GM18909 (cell line): ENCODE data around the gene CCDC50.

ENCODE experiments used
- ATAC-seq: cut with Tn5 transposase; IDR thresholded peaks from one replicate; pipeline ENCODE4 v1.9.1; 2021; ENCODE audit warnings: mild to moderate bottlenecking; ENCODE audit not compliant: unreplicated experiment, poor library complexity

The CCDC50 gene

DNA sequence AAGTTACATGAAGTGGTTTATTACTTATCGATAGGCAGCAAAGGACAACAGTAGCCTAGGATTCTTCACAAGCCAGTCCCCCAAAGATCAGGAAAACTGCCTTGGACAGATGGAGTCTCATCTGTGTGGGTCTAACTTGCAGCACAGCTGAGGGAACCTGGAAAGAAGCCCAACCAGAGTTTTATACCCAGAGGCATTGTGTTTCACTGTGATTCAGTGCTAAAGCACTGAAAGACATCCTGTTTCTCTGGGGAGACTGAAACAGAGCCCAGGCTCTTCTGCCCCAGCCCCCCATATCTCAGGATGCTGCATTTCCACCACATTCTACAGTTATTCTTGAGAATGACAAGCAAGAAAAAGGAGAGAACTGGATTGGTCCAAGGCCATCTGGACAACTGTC lies 83.6 kb downstream of the CCDC50 start:
- no peak for ATAC-seq

DNA sequence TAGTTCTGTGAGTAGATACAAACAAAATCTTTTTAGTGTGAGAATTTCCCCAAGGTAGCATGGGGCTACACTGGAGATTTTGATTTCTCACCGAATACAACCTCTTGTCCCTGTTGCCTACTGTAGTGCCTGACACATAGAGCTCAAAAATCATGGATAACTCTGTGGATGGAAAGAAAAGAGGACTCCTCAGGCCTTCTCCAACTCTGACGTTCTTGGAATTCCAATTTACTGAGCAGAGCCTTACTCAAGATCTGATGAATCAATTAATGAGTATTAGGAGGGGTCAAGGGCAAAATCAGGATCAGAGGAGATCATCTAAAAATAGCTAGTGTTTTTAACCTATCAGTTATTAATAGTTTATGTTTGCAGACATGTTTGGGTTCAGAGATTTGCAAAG lies 85.1 kb downstream of the CCDC50 start:
- no peak for ATAC-seq

DNA sequence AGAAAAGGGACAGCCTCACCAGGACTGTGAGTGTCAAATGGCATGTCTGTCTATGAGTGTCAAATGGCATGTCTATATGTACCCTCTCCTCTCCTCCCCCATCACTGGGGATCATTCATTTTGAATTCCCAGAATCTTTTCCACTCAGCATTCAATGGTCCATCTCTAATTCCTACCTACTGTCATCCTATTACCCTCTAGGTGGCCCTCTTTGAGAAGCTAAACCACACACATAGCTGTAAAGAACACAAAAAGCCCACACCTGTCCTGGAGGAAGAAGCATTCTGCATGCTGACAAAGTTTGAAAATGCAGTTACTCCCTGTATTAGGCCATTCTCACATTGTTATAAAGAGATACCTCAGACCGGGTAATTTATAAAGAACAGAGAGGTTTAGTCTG lies 85.5 kb downstream of the CCDC50 start:
- no peak for ATAC-seq

DNA sequence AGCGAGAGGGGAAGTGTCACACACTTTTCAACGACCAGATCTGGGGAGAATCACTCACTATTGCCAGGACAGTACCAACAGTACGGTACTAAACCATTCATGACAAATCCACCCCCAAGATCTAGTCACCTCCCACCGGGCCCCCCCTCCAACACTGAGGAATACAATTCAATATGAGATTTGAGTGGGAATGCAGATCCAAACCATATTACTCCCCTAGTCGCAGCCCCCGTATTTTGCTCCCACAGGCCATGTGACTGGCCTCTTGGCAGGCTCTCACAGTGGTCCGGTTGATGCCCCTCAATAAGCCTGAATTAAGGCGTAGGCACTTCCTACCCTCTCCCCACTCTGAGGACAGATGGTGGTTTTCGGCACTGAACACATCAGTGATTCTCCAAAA lies 86.4 kb downstream of the CCDC50 start:
- ATAC-seq, result no peak

DNA sequence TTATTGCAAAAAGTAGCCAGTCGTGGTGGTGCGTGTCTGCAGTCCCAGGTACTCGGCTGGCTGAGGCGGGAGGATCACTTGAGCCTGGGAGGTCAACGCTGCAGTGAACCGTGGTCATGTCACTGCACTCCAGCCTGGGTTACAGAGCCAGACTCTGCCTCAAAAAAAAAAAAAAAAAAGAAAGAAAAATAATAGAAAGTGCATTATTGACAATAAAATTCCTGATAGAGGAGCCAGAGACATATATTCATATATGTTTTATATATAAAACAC lies 88.2 kb downstream of the CCDC50 start:
- no peak for ATAC-seq

DNA sequence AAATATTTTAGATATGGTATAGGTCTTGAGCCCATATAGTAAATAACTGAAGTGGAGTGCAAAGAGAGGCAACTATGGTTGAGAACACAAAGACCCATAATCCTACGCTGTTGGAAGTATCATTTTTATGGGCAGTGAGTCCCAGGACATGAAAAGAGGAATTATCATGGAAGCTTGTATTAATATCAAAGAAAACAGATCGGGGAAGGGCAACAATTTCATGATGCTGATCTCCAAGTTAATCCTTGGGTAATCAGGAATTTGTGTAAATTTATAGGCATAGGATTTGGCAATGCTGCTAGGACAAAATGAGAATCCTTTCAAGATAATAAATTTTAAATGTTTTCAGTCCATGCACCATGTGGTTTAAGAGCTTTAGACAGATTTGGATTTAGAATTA lies 91.6 kb downstream of the CCDC50 start:
- ATAC-seq, result no peak

DNA sequence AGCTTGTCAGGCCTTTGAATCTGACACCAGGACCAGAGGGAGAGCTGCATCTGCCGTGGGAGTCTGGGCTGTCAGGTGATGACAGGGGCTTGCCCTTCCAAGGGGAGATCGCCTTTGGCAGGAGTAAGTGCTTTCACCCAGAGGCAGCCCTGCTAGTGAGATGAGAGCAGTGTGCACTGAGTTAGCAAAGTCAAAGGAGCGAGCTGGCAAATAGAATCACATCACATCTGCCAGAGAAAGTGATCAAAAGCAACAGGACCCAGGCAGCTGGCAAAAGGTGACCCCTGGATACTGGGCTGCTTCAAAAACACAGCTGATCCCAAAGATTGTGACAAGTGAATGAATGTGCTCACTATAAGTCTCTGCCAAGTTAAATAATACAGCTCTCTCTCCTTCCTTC lies 95.7 kb downstream of the CCDC50 start:
- no peak for ATAC-seq

DNA sequence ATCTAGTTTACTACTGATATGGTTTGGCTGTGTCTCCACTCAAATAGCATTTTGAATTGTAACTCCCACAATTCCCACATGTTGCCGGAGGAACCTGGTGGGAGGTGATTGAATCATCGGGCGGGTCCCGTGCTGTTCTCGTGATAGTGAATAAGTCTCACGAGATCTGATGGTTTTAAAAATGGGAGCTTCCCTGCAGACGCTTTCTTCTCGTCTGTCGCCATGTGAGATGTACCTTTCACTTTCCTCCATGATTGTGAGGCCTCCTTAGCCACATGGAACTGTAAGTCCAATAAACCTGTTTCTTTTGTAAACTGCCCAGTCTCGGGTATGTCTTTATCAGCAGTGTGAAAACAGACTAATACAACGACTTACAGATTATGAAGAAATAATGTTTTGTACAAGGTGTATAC lies 96.1 kb downstream of the CCDC50 start:
- no peak for ATAC-seq

DNA sequence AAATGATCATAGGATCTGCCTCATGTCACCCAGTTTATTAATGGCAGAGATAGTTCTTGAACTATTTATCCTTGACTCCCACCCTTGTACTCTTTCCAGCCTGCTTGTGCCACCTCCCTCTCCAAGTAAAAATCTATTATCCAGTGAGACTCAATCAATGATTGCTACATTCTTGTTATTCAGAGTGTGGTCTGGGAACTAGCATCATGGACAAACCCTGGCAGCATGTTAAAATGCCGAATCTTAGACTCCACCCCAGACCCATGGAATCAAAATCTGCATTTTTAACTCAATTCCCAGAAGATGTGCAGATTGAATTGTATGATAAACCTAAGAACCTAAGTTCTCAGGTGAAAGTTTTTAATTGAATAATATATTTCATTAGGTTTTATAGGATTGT lies 97.1 kb downstream of the CCDC50 start:
- no peak for ATAC-seq

DNA sequence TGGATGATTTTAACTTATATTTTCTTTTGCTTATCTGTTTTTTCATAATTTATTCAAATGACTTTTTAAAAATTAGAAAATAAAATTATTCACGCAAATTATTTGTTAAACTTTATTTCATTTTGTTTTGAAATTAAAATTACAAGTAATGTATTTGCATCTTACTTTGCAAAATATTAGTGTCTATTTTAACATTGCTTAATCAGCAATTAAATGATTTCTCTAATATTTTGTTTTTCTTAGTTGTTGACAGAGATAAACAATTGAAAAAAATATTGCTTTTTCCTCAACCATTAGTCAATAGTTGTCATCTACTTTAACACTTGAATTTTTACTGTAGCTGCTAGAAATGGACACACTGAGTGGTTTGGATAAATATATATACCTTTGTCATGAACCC lies 99.0 kb downstream of the CCDC50 start:
- no peak for ATAC-seq

DNA sequence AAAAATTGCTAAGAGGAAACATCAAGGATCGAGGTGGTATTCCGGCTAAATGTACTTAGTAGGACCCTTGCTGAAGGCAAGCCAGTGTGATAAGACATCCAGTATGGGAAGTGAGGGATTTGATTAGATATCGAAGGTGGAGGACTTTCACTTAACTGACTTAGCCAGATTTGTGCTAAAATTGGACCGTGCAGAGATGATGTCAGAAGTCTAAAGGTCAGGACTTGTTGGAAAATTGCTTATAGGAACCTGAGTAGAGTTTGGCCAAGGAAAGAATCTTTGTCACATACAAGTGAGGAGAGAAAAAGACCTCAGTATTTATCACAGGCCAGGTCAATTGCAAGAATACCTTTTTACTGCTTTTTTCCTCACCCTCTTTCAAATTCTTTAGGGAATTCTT lies 100.9 kb downstream of the CCDC50 start:
- ATAC-seq, result no peak

DNA sequence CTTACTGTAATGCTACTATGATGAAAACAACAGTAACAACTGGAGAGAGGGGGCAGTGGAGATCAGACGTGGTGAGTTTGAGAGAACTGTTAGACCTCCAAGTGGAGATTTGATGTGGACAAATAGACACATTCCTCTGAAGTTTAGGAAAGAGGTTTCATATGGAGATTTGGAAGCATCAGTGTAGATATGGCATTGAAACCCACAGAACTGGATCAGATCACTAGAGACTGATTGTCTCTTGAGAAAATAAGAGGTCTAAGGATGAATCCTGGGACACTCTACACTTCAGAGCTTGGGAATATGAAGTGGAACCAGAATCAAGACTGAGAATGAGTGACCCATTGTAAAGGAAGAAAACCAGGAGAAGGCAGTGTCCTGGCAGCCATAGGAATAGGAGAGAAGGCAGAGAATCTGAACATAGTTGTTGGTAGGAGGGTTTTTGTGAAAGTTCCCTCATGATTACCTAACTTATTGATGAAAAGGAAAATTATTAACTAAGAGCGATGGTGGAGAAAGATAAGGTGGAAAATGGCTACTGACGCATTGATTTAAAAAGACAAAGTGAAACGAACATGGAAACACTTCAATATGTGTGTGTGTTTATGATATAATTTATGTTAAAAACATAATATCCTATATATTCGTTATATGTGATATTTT lies 102.1 kb downstream of the CCDC50 start:
- no peak for ATAC-seq

DNA sequence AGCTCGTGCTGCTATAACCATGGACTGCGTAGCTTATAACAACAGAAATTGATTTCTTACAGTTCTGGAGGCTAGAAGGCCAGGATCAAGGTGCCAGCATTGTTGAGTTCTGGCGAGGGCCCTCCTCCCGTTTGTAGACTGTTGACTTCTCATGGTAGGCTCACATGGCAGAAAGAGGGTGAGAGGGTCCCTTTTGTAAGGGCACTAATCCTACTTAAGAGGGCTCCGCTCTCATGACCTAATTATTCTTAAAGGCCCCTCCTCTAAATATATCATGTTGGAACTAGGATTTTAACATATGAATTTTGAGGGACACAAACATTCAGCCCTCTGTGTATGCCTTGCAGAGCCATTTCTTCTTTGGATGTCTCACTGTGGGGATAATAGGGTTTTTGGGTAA lies 103.0 kb downstream of the CCDC50 start:
- no peak for ATAC-seq

DNA sequence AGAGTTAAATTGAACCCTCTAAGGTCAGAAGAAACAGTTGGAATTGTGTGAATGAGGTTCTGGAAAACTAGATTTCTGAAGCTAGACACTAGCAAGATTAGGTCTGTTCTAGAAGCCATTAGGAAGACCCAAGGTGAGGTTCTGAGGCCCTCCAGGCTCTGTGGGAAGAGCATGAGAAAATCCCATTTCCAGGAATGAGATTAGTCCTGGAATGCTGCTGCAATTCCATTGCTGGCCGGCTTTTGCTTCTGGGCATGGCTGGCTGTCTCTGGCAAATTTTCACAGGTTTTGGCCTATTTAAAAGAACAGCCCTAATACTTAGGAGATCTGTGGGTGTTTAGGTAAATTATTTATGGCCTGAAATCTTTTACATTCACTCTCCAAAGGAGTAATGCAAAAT lies 104.8 kb downstream of the CCDC50 start:
- ATAC-seq, result no peak

DNA sequence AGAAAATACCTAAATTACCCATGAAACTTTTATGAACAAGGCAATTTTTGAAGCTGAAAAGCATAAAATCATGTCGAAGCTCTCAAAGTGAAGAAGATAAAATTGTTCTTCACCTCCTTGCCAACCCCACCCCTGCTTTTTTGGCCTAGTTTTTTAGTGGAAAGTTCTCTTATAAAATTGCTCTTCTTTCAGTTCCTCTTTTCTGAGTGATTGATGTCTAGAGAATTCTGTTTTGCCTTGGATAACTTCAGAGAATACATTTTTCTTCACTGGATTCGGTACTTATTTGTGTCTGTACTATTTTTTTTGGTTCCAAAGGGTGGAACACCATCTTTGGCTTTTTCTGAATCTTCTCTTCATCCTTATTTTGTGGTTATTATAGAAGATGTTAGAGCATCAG lies 106.8 kb downstream of the CCDC50 start:
- no peak for ATAC-seq

DNA sequence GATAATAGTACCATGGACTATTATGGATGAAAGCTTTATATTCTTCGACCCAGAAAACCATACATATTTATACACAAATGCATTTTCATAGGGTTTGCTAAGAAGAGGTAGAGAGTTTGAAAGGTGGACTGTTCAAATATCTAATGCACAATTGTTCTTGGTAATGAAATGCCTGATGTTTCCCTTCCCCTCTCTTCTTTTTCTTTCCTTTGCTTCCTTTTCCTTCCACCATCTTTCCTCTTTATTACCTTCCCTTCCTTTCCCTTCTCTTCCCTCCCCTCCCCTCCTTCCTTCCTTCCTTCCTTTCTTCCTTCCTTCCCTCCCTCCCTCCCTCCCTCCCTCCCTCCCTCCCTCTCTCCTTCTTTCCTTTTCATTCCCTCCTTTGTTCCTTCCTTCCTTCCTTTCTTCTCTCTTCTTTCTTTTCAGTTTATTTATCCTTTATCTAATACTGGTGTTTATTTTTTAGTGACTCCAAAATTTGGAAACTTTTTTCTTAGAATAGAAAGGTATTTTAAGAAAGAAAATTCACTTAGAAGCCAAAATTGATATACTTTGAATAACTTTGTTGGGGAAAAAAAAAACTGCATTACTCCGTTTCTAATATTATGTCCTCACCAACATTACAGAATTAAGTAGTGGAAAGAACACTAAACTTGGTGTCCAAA lies 109.1 kb downstream of the CCDC50 start:
- no peak for ATAC-seq

DNA sequence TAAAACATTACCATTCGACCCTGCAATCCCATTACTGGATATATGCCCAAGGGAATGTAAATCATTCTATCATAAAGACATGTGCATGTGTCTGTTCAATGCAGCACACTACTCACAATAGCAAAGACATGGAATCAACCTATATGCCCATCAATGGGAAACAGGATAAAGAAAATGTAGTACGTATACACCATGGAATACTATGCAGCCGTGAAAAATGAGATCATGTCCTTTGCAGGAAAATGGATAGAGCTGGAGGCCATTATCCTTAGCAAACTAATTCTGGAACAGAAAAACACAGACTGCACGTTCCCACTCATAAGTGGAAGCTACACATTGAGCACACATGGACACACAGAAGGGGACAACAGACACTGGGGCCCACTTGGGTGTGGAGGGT lies 111.3 kb downstream of the CCDC50 start:
- ATAC-seq, result no peak

DNA sequence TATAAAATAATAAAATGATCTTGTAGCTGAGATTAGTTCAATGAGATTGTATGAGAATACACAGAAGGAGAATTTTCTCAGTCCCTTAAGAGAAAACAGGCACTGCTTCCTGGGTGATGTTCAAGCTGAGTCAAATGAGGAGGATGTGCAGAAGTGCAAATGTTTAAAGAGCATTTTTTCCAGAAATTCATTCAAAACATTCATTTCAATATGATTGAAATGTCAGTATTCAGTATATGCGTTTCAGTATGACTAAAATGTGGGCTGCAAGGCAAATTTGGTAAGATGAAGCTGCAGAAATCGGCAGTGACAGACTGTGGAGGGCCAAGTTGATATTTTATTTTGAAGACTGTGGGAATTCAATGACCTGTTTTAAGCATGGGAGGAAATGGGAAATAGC lies 112.5 kb downstream of the CCDC50 start:
- ATAC-seq, result no peak

DNA sequence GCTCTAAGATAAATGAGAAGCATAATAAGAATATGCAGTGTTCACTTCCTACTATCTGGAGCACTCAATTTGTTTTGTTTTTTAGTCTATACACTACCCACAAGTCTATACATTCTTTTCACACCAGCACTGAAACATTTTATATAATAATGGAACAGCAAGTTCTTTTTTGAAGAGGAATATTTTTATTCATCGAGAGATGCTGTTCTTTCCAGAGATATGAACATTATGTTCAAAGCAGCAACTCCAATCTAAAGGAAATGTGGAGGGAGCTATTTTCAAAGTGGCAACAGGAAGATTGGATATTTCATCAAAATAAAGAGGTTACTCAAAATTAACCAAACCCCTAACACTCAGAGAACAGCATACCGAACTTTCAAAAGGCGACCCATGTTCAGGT lies 115.4 kb downstream of the CCDC50 start:
- no peak for ATAC-seq
